ENCODE measurements around the gene PAXX. TPM values are rescaled to one million over a fixed set of nuclear protein-coding genes. Genes with fewer than 3 reads are reported as not detected.

The PAXX gene
- total RNA-seq, 4 donors from 2014 or later, result 5.1 to 30.6 (median 26.9) TPM

DNA sequence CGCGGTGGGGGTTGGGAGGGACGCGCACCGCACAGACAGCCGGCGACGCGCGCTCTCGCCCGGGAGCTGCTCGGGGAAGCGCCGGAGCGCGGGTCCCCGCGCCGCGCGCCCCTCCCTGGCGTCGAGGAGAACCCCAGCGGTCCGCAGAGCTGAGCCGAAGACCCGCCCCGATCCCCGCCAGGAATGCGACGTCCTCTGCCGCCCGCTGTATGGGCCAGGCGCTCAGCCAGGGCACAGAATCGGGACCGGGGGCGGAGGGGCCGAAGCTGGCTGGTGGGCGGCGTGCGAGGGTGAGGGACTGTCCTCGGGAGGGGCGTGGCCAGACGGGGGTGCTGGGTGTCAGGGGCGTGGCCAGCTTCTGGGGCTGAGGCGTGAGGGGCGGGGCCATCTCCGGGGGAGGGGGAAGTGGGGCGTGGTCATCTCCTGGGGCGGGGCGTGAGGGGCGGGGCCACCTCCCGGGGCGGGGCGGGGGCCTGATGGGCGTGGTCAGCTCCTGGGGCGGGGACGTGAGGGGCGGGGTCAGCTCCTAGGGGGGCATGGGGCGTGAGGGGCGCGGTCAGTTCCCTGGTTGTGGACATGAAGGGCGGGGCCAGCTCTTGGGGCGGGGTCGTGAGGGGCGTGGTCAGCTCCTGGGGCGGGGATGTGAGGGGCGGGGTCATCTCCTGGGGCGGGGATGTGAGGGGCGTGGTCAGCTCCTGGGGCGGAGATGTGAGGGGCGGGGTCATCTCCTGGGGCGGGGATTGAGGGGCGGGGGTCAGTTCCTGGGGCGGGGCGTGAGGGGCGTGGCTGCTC is 14.0 kb upstream of the PAXX start:
- TF ChIP-seq, protein P1, sequence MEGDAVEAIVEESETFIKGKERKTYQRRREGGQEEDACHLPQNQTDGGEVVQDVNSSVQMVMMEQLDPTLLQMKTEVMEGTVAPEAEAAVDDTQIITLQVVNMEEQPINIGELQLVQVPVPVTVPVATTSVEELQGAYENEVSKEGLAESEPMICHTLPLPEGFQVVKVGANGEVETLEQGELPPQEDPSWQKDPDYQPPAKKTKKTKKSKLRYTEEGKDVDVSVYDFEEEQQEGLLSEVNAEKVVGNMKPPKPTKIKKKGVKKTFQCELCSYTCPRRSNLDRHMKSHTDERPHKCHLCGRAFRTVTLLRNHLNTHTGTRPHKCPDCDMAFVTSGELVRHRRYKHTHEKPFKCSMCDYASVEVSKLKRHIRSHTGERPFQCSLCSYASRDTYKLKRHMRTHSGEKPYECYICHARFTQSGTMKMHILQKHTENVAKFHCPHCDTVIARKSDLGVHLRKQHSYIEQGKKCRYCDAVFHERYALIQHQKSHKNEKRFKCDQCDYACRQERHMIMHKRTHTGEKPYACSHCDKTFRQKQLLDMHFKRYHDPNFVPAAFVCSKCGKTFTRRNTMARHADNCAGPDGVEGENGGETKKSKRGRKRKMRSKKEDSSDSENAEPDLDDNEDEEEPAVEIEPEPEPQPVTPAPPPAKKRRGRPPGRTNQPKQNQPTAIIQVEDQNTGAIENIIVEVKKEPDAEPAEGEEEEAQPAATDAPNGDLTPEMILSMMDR (IDR thresholded peaks at IDR 0.05; ENCODE audit: low read depth), result no peak

DNA sequence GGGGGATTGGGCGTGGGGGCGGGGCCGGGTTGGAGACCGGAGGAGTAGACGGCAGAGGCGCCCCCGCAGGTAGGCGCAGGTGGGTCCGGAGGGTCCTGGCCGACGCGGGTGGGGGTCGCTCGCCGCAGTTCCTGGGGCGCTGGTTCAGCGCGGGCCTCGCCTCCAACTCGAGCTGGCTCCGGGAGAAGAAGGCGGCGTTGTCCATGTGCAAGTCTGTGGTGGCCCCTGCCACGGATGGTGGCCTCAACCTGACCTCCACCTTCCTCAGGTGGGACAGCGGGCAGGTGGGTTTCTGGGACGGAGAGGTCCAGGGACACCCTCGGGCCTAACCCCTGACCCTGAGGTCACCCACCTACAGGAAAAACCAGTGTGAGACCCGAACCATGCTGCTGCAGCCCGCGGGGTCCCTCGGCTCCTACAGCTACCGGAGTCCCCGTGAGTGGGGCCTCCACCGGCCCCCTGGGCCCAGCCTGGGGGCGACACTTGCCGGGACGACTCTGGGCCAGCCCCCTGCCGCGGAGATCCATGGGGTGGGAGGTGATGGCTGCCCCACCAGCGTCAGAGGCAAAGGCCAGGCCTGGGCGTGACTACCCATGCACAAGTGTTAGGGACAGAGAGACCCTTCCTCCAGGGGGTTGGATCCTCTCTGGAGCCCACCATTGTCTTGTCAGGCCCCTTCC is 13.2 kb upstream of the PAXX start:
- TF ChIP-seq, protein P1 (IDR thresholded peaks at IDR 0.05; ENCODE audit: low read depth), result no peak

DNA sequence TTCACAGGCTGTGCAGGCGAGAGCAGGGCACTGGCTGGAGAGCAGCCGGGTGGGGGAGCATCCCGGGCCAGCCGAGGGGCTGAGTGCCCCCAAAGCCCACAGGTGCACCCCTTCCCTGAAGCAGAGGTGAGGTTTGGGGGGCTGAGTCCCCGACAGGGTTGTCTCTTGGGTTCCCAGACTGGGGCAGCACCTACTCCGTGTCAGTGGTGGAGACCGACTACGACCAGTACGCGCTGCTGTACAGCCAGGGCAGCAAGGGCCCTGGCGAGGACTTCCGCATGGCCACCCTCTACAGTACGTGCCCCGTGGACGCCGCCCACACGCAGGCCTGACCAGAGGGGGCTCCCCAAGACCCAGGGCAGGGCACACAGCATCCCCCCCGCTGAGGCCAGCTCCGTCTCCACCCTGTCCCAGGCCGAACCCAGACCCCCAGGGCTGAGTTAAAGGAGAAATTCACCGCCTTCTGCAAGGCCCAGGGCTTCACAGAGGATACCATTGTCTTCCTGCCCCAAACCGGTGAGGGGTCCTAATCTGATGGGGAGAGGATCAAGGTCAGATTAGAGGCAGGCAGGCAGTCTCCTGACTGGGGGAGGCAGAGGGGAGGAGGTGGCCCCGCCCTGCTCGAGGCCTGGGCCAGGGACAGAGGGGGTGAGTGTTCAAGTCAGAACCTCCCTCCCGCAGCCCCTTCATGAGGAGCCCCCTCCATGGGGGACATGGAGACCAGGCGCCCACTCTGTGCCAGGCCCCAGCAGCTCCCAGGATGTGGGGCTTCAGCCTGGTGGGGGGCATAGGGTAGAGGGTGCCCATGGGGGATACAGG is 12.2 kb upstream of the PAXX start:
- TF ChIP-seq, protein P1 (IDR thresholded peaks at IDR 0.05; ENCODE audit: low read depth), result no peak

DNA sequence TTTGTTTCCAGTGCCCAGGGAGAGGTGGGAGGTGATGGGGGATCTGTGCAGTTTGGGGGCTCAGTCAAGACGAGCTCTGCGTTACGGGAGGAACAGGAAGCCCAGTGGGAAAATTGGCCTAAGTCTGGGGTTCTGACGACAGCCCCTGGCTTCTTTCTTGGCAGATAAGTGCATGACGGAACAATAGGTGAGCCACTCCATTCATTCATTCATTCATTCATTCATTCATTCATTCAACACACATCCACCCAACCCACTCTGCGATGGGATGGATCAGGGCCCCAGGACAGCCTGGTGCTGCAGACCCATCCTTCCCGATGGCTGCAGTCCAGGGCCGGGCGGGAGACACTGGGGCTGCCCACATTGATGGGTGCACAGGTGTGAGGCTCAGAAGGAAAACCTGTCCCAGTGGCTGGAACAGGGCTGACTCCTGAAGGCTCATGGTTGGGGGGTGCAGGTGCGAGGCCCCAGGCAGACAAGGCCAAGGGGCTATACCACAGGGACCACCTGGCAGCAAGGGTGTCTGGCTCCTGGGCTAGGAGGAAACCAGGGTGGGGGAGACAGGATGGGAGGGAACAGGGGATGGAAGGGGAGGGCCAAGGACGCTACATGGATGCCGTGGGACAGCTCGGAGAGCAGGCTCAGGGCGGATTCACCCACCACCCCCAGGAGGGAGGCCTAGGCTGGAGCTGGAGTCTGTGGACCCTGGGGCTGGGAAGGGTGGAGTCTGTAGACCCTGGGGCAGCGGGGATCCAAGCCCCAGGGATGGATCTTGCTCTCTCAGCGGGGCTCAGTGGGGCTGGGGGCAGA is 11.3 kb upstream of the PAXX start:
- TF ChIP-seq, protein P1 (IDR thresholded peaks at IDR 0.05; ENCODE audit: low read depth), result no peak

DNA sequence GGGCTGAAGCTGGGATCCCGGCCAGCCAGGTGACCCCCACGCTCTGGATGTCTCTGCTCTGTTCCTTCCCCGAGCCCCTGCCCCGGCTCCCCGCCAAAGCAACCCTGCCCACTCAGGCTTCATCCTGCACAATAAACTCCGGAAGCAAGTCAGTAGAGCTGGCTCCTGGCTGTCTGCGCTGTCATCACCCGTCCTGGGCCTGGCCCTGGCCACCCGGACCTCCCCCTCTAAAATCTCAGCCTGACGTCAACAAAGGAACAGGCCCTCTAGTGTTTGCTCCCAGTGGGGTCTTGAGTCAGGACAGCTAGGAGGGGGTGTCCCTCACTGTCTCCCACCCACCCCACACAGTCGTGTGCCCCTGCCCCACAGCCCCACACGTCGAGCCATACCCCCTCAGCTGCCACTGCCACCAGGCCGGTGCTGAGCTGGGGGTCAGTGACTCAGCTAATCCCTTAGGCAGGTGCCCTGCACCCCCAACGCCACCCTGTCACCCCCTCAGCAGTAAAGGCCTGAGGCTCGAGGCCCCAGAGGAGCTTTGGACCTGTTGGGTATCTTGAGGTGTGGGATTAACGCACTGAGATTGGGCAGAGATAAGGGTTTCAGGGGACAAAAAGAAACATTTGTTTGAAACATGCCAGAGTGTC is 10.5 kb upstream of the PAXX start:
- TF ChIP-seq, protein P1 (IDR thresholded peaks at IDR 0.05; ENCODE audit: low read depth), result no peak

DNA sequence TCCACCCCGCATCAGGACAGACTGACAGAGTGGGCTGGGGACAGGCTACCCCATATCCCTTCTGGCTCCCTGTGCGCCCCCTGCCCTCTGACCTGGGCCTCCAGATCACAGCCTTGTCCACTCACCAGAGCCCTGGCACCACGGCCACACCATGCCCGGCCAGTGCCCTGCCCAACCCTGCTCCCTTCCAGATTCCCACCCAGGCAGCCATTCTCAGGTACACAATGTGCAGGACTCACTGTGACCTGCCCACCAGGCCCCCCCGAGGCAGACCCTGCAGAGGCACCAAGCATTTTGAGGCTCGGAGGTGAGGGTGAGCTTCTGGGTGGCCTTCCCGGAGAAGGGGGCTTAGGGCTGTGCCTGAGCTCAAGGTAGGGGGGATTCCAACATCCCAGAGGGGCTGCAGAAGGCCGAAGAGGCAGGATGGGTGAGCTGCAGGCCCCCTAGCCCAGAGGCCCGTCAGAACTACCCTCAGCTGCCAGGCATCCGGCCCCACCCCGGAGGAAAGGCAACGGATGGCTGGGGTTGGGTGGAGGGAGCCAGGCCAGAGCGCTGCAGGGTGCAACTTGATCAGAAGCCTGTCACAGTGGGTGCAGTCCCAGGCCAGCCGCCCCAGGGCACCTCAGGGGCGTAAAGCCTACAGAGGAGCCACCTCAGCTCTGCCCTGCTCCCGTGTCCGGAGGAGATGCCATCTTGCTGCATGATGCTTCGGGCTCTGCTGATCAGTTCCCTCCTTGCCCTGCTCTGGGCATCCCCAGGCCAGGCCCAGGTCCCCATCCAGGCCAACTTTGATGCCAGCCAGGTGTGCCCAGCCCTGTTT is 9.8 kb upstream of the PAXX start, which contains the start of gene LCNL1:
Gene LCNL1, plus strand, starts transcription at position 762 of the 820 bp plus-strand sequence. CDS start 594 bp downstream, outside the sequence.
- TF ChIP-seq, protein P1 (IDR thresholded peaks at IDR 0.05; ENCODE audit: low read depth), result no peak

All from subcutaneous adipose tissue (tissue), 4 donors.